ENCODE data around the gene COL8A1. TPM values are rescaled to one million over a fixed set of nuclear protein-coding genes. Genes with fewer than 3 reads are reported as not detected.
"Not testable (repeated sequence)": the region's sequence is repeated elsewhere in the genome, so short reads cannot be mapped to it uniquely, and the experiment has no call there.

Gene COL8A1
- polyA plus RNA-seq = 6.6 TPM
- long read RNA-seq, donor 1 = 0 reads
- long read RNA-seq, donor 2 = 0 reads
- long read RNA-seq, donor 3 = 0 reads
- long read RNA-seq, donor 4 = 0 reads
- long read RNA-seq, donor 5, partial matches to known transcripts = 0 of 1 reads
- long read RNA-seq, donor 5, other reads (novel, unspliced or antisense) = 0 of 1 reads
- long read RNA-seq, donor 6, full-length matches to known transcripts = 2 of 2 reads
- long read RNA-seq, donor 6, partial matches to known transcripts = 0 of 2 reads
- long read RNA-seq, donor 6, other reads (novel, unspliced or antisense) = 0 of 2 reads
- long read RNA-seq, donor 7, partial matches to known transcripts = 0 of 2 reads
- long read RNA-seq, donor 7, other reads (novel, unspliced or antisense) = 0 of 2 reads
- long read RNA-seq, donor 8, partial matches to known transcripts = 0 of 3 reads
- long read RNA-seq, donor 8, other reads (novel, unspliced or antisense) = 0 of 3 reads
- long read RNA-seq, donor 9 = 0 reads
- long read RNA-seq, donor 10 = 0 reads
- long read RNA-seq, donor 11, partial matches to known transcripts = 0 of 1 reads
- long read RNA-seq, donor 11, other reads (novel, unspliced or antisense) = 0 of 1 reads

GRCh38 chr3:99638167-99638948 is at the start of gene COL8A1:
COL8A1 (plus strand) TSS chr3:99638594; CDS start chr3:99790683, 152,089 bp downstream.
- H3K27me3 ChIP-seq (ENCODE audit: control insufficient read depth, insufficient read depth, low read length) = peaks cover 61% of the 10 kb centered on the region
- peak in 1 of 2 donors; percentile 26 for DNase-seq
- H3K36me3 ChIP-seq (ENCODE audit: control insufficient read depth, insufficient read depth, low read length) = no peaks in the 10 kb centered on the region
- H3K4me3 ChIP-seq (ENCODE audit: low read length) = peak within 1 kb of the TSS; percentile 36
- 5% methylated on average over 3 of the region's 26 CpGs for WGBS (ENCODE audit: insufficient coverage, low lambda C conversion rate)
- peaks cover 11% of the 10 kb centered on the region for H3K4me1 ChIP-seq (ENCODE audit: control insufficient read depth, insufficient read depth, low read length)
- no peaks in the 10 kb centered on the region for H3K9me3 ChIP-seq (ENCODE audit: control insufficient read depth, low read depth, low read length)
- no peak within 1 kb of the TSS for H3K27ac ChIP-seq (ENCODE audit: low read length)

- H3K4me3 ChIP-seq (ENCODE audit: low read length); H3K27me3 ChIP-seq (ENCODE audit: control insufficient read depth, insufficient read depth, low read length); DNase-seq; H3K9me3 ChIP-seq (ENCODE audit: control insufficient read depth, low read depth, low read length); H3K27ac ChIP-seq (ENCODE audit: low read length); H3K4me1 ChIP-seq (ENCODE audit: control insufficient read depth, insufficient read depth, low read length); H3K36me3 ChIP-seq (ENCODE audit: control insufficient read depth, insufficient read depth, low read length): not testable (repeated sequence)
- no CpG with 5 or more reads among the region's 4 CpGs for WGBS (ENCODE audit: insufficient coverage, low lambda C conversion rate)
These were observed 49.2 kb upstream of the COL8A1 start for GRCh38 chr3:99589168-99589567.

- Histone ChIP-seq H3K36me3 (ENCODE audit: control insufficient read depth, insufficient read depth, low read length) (no peaks in the 10 kb centered on the region), H3K4me1 (ENCODE audit: control insufficient read depth, insufficient read depth, low read length) (no peaks in the 10 kb centered on the region), H3K27ac (ENCODE audit: low read length) (no peak overlapping the region), H3K4me3 (ENCODE audit: low read length) (no peak overlapping the region), H3K9me3 (ENCODE audit: control insufficient read depth, low read depth, low read length) (no peaks in the 10 kb centered on the region), H3K27me3 (ENCODE audit: control insufficient read depth, insufficient read depth, low read length) (no peaks in the 10 kb centered on the region)
- whole genome bisulfite sequencing (ENCODE audit: insufficient coverage, low lambda C conversion rate) = no CpG with 5 or more reads among the region's 5 CpGs
- no peak for DNase-seq
These were observed 38.5 kb upstream of the COL8A1 start for GRCh38 chr3:99599894-99600293.

GRCh38 chr3:99601515-99601914 is 36.9 kb upstream of the COL8A1 start:
- WGBS (ENCODE audit: insufficient coverage, low lambda C conversion rate) = 100% methylated on average over 1 of the region's 1 CpG
- DNase-seq = no peak
- Histone ChIP-seq H3K27ac (ENCODE audit: low read length) (no peak overlapping the region), H3K4me1 (ENCODE audit: control insufficient read depth, insufficient read depth, low read length) (no peaks in the 10 kb centered on the region), H3K9me3 (ENCODE audit: control insufficient read depth, low read depth, low read length) (no peaks in the 10 kb centered on the region), H3K36me3 (ENCODE audit: control insufficient read depth, insufficient read depth, low read length) (no peaks in the 10 kb centered on the region), H3K4me3 (ENCODE audit: low read length) (no peak overlapping the region), H3K27me3 (ENCODE audit: control insufficient read depth, insufficient read depth, low read length) (no peaks in the 10 kb centered on the region)

- Histone ChIP-seq H3K9me3 (ENCODE audit: control insufficient read depth, low read depth, low read length) (no peaks in the 10 kb centered on the region), H3K27me3 (ENCODE audit: control insufficient read depth, insufficient read depth, low read length) (no peaks in the 10 kb centered on the region), H3K27ac (ENCODE audit: low read length) (no peak overlapping the region), H3K36me3 (ENCODE audit: control insufficient read depth, insufficient read depth, low read length) (no peaks in the 10 kb centered on the region), H3K4me3 (ENCODE audit: low read length) (no peak overlapping the region), H3K4me1 (ENCODE audit: control insufficient read depth, insufficient read depth, low read length) (no peaks in the 10 kb centered on the region)
- DNase-seq = no peak
- WGBS (ENCODE audit: insufficient coverage, low lambda C conversion rate) = no CpG with 5 or more reads among the region's 3 CpGs
These were observed 36.2 kb upstream of the COL8A1 start for GRCh38 chr3:99602183-99602582.

GRCh38 chr3:99607151-99607550 is 31.2 kb upstream of the COL8A1 start:
- H3K4me3 ChIP-seq (ENCODE audit: low read length) = no peak overlapping the region
- H3K9me3 ChIP-seq (ENCODE audit: control insufficient read depth, low read depth, low read length) = no peaks in the 10 kb centered on the region
- H3K27ac ChIP-seq (ENCODE audit: low read length) = no peak overlapping the region
- H3K27me3 ChIP-seq (ENCODE audit: control insufficient read depth, insufficient read depth, low read length) = no peaks in the 10 kb centered on the region
- no peak for DNase-seq
- H3K36me3 ChIP-seq (ENCODE audit: control insufficient read depth, insufficient read depth, low read length) = no peaks in the 10 kb centered on the region
- 83% methylated on average over 1 of the region's 1 CpG for WGBS (ENCODE audit: insufficient coverage, low lambda C conversion rate)
- no peaks in the 10 kb centered on the region for H3K4me1 ChIP-seq (ENCODE audit: control insufficient read depth, insufficient read depth, low read length)

- 80% methylated on average over 1 of the region's 1 CpG for WGBS (ENCODE audit: insufficient coverage, low lambda C conversion rate)
- no peak overlapping the region for H3K4me3 ChIP-seq (ENCODE audit: low read length)
These were observed 23.6 kb upstream of the COL8A1 start for GRCh38 chr3:99614768-99615167.

GRCh38 chr3:99620077-99620767 is 18.2 kb upstream of the COL8A1 start:
- Histone ChIP-seq H3K9me3 (ENCODE audit: control insufficient read depth, low read depth, low read length) (no peaks in the 10 kb centered on the region), H3K4me1 (ENCODE audit: control insufficient read depth, insufficient read depth, low read length) (no peaks in the 10 kb centered on the region), H3K36me3 (ENCODE audit: control insufficient read depth, insufficient read depth, low read length) (no peaks in the 10 kb centered on the region), H3K4me3 (ENCODE audit: low read length) (no peak overlapping the region), H3K27ac (ENCODE audit: low read length) (no peak overlapping the region), H3K27me3 (ENCODE audit: control insufficient read depth, insufficient read depth, low read length) (no peaks in the 10 kb centered on the region)
- no peak for DNase-seq
- no CpG with 5 or more reads among the region's 1 CpG for WGBS (ENCODE audit: insufficient coverage, low lambda C conversion rate)

More at GRCh38 chr3:99614768-99615167, 23.6 kb upstream of the COL8A1 start:
- no peaks in the 10 kb centered on the region for H3K36me3 ChIP-seq (ENCODE audit: control insufficient read depth, insufficient read depth, low read length)
- H3K4me1 ChIP-seq (ENCODE audit: control insufficient read depth, insufficient read depth, low read length) = no peaks in the 10 kb centered on the region
- no peak for DNase-seq
- no peaks in the 10 kb centered on the region for H3K27me3 ChIP-seq (ENCODE audit: control insufficient read depth, insufficient read depth, low read length)
- no peaks in the 10 kb centered on the region for H3K9me3 ChIP-seq (ENCODE audit: control insufficient read depth, low read depth, low read length)
- no peak overlapping the region for H3K27ac ChIP-seq (ENCODE audit: low read length)

GRCh38 chr3:99620976-99621375 is 17.4 kb upstream of the COL8A1 start:
- 100% methylated on average over 2 of the region's 2 CpGs for WGBS (ENCODE audit: insufficient coverage, low lambda C conversion rate)
- H3K36me3 ChIP-seq (ENCODE audit: control insufficient read depth, insufficient read depth, low read length) = no peaks in the 10 kb centered on the region

More at GRCh38 chr3:99620976-99621375, 17.4 kb upstream of the COL8A1 start:
- DNase-seq = no peak
- H3K4me1 ChIP-seq (ENCODE audit: control insufficient read depth, insufficient read depth, low read length) = no peaks in the 10 kb centered on the region
- no peak overlapping the region for H3K4me3 ChIP-seq (ENCODE audit: low read length)
- H3K27ac ChIP-seq (ENCODE audit: low read length) = no peak overlapping the region
- H3K27me3 ChIP-seq (ENCODE audit: control insufficient read depth, insufficient read depth, low read length) = no peaks in the 10 kb centered on the region
- H3K9me3 ChIP-seq (ENCODE audit: control insufficient read depth, low read depth, low read length) = no peaks in the 10 kb centered on the region
